GM18867 (cell line): Measurements from ENCODE around the gene KCNS1.
"Not testable (repeated sequence)": the region's sequence is repeated elsewhere in the genome, so short reads cannot be mapped to it uniquely, and the experiment has no call there.

Experiments
- ATAC-seq: cut with Tn5 transposase; IDR thresholded peaks from one replicate; pipeline ENCODE4 v1.9.1; 2021; ENCODE audit warnings: mild to moderate bottlenecking, moderate library complexity; ENCODE audit not compliant: unreplicated experiment

The KCNS1 gene

DNA sequence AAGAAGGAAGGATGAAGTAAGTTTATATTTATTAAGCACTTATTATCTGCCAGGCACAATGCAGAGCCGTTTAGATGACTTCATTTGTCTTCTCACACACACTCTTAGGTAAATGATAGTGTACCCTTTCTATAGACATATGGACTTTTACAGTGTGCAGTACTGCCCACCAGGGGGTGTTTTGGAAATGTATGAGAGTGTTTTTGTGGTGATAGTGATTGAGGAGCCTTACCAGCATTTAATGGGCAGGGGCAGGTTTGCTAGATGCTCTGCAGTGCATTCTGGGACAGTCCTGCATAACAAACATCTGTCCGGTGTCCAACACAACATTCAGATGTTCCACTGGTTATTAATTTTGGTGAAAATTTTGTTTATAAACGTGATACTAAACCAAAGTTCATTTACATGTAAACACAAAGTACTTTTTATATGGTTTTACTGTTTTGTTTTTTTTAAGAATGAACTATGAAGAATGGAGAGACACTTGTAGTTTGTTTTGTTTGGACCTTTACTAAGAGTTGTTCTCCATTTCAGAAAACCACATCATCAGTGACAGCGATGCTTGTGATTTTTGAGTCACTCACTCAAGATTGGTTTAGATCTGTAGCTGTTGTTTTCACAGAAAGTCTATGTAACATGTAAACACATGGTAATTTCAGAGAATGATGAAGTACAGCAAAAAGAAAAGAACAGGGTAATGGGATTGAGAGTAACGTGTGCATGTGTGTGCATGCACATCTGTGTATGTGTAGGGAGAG lies 19.9 kb downstream of the KCNS1 start:
- ATAC-seq = no peak

DNA sequence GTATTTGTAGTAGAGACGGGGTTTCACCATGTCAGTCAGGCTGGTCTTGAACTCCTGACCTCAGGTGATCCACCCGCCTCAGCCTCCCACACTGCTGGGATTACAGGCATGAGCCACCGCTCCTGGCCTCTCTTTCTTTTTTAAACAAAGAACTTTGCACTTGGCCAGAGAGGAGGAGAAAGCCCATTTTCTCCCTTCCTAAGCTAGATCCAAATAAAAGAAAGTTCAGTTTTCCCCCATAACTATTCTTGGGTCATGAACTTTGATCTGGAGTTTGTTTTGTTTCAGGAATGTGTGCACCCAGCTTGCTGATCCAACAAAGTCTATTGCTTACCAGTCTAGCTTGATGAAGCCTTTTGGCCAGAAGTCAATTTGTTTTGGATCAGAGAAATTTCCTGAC lies 23.4 kb downstream of the KCNS1 start:
- ATAC-seq = no peak

DNA sequence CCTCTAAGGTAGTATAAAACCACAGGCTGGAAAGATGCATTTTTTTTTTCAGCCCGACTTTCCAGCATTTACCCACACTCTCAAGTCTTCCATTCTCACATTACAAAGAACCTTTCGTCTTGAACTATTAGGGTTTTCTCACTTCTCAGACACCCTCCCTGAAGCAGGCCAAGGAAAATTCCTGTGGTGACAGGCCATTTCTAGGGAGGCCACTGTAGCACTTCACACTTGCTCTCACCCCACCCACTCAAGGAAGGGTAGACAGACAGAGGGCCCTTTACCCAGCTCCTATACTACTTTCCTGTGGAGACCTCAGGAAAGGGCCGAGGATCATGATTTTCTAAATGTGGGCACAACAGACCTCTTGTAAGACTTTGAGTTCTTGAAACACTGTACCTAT lies 27.7 kb downstream of the KCNS1 start:
- ATAC-seq = no peak

DNA sequence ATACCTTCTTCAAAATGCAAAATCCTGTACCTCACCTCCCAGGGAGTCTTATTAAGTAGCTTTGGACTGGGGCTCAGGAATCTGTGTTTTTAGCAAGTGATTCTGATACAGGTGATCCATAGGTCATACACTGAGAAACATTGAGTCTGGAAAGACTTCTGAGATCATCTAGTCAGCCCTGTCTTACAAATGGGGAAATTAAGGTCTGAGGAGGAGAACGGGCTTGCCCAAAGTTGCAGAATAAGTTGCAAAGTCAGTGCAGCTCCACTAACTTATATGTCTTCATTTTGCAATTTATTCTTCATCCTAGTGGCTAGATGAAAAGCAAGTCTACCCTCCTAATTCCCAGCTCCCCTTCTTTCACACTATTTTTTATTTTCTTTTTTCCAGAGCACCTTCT lies 28.9 kb downstream of the KCNS1 start:
- no peak for ATAC-seq

- no peak for ATAC-seq
Observed at GRCh38 chr20:45070932-45071632, 29.8 kb downstream of the KCNS1 start.

DNA sequence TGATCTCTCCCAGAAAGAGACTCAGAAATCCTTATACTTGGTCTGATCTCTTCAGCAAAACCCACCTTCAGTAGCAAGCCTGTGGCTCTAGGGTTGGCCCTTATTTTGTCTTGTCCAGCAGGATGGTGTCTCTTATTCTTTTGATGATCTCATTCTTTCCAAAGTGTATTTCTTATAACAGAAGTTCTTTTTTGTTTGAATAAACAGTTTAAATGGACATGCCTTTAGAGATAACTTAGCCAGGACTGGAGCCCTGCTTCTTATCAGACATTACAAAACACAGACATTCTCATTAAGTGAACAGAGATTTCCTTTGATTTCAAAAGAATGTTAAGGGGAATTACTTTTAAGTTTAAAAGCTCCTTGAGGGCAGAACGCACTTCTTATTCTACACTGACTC lies 31.7 kb downstream of the KCNS1 start:
- ATAC-seq = no peak

GRCh38 chr20:45067558-45067957 lies 33.4 kb downstream of the KCNS1 start:
- ATAC-seq = no peak

DNA sequence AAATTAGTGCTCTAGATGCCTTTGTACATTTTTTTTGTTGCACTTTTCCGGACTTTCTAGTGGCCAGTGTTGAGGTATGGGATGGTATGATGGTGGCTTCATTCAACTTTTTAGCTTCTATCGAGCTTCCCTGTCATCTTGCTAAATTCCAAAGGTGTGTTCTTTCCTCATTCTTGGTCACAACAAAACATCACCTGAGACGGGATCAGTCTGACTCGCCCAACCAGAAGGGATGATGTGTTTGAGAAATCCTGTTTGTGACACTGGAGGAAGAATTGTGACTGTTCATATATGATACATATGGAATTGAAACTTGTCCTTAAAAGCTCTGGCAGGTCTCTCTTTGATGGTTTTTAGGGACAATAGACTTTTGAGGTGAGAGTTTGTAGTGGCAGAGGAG lies 33.8 kb downstream of the KCNS1 start:
- no peak for ATAC-seq

- no peak for ATAC-seq
Observed at GRCh38 chr20:45066372-45066771, 34.6 kb downstream of the KCNS1 start.

DNA sequence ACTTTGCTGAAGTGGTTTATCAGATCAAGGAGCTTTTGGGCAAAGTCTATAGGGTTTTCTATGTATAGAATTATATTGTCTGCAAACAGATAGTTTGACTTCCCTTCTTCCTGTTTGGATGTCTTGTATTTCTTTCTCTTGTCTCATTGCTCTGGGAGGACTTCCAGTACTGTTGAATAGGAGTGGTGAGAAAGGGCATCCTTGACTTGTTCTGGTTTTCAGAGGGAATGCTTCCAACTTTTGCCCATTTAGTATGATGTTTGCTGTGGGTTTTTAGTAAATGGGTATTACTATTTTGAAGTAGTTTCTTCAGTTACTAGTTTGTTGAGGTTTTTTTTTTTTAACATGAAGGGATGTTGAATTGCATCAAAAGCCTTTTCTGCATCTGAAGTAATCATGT lies 36.1 kb downstream of the KCNS1 start:
- ATAC-seq = no peak

DNA sequence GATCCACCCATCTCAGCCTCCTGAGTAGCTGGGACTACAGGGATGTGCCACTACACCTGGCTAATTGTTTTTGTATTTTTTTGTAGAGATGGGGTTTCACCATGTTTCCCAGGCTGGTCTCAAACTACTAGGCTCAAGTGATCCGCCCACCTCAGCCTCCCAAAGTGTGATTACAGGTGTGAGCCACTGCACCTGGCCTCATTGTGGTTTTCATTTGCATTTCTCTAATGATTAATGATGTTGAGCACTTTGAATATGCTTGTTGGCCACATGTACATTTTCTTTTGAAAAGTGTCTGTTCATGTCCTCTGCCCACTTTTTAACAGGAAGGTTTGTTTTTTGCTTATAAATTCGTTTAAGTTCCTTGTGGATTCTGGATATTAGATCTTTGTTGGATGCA lies 37.8 kb downstream of the KCNS1 start:
- not testable (repeated sequence) for ATAC-seq

GRCh38 chr20:45061244-45061643 lies 39.7 kb downstream of the KCNS1 start:
- no peak for ATAC-seq

DNA sequence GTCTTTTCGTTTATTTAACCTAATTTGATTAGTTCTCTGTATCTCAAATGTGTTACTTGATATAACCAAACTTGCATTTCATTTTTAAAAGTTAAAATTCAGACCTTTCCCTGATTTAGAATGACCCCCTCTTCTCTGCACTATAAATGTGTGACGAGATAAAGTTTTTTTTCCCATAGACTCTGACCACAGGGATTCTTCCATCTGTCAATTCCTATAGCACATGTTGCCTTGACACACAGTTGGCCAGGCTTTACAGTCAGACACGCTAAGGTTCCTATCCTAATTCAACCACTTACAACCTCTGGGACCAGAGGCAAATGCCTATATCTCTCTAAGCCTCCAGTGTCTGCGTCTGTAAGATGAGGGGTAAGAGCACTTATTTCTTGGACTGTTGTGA lies 40.6 kb downstream of the KCNS1 start:
- no peak for ATAC-seq

- ATAC-seq = no peak
Observed at GRCh38 chr20:45059022-45059728, 41.8 kb downstream of the KCNS1 start.

DNA sequence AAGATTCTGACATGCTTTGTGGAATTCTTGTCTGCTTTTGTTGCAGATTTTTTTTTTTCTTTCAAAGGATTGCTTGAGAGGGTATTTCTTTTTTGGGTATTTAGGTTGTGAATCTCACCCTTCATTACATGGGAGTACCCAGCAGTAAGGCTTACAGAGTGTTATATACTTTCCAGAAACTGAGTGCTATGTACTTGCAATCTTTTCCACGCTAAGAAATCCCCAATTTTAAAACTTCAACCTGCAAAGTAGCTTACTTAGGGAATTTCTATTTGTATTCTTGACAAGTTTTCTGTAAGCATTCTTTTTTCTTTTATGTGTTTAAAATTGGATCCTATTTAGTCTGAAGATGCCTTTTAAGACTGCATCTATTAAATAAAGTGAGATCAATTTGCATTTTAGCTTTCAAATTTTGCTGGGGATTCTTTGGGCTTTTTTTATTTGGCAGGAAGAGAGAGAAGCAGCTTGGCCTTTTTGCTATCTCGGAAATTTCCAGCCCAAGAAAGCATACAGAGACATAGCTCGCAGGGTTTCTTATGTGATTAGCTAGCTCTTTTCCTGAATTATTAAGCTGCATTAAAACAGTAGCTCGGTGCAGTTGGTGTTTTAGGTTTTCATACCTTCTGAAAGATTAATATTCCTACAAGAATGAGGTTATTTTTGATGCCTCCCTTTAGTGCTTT lies 42.6 kb downstream of the KCNS1 start:
- no peak for ATAC-seq

- ATAC-seq = no peak
Observed at GRCh38 chr20:45056473-45057173, 44.3 kb downstream of the KCNS1 start.

DNA sequence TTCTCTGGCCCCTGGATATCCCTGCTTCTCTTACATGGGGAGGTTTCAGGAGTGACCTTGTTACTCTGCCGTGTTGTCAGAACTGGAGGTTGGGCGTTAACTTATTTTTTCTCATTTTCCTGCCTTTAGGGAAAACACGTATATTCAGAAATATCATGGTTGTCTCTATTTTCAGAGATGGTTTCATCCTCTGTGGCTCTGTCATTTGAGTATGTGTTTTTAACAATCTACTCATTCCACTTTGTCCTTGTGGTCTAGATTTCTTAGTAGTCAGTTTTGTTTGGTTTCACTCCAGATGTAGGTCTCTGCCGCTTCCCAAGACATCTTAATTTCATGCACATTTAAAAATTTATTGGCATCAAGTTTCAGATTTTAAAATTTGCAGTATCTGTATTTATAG lies 45.9 kb downstream of the KCNS1 start:
- ATAC-seq = no peak

- ATAC-seq = peak; percentile 9
Observed at GRCh38 chr20:45053430-45054351, 47.2 kb downstream of the KCNS1 start.

DNA sequence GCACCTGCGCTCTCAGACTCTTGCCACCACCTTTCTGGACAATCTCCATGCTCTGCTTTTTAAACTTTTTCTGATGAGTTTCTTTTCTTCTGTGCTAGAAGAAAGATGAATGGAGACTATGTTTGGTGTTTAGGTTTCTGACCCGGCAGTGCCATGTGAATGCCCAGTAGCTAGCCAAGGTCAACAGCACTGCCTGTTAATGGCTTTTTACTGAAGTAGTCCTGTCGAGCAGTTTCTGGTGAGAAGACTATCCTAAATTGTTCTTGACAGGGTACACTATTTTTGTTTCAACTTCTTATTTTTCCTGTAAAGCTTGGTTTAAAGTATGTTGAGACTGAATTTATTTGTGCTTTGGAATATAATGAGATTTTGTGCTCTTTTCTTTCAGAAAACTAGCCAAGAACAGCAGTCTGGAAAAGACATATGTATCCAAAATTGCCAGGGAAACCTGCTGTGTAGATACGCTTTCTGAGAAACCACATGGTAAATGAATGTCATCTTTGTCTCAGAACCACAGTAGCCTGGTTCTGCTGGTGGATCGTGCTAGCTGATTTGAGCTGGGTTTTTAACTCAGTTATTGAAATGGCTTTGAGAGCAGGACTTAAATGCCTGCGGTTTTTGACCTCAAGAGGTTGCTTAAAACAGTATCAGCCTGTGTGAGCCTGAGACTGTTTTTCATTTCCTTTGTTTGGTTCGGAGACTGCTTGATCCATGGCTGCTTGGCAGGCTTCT lies 48.1 kb downstream of the KCNS1 start:
- peak; percentile 56 for ATAC-seq
